H1 (cell line): ENCODE results near the gene CDR2. TPM values are rescaled to one million over a fixed set of nuclear protein-coding genes. Genes with fewer than 3 reads are reported as not detected.

Experiments used
- HDAC6 ChIP-seq: IDR thresholded peaks from one replicate; pipeline ENCODE4 v1.7.1; 2012; ENCODE audit warnings: low read depth, mild to moderate bottlenecking, inconsistent platforms, low read length, moderate library complexity
- POU5F1 ChIP-seq: IDR thresholded peaks from 2 replicates; pipeline ENCODE4 v1.6.1; 2011; ENCODE audit warnings: low read depth, mild to moderate bottlenecking, low read length, moderate library complexity
- RBBP5 ChIP-seq: IDR thresholded peaks from 2 replicates; pipeline ENCODE4 v1.7.1; 2012; ENCODE audit warnings: low read depth, mild to moderate bottlenecking, inconsistent platforms, low read length, moderate library complexity, borderline replicate concordance
- RFX5 ChIP-seq: IDR thresholded peaks from 2 replicates; pipeline ENCODE4 v1.6.1; 2011; ENCODE audit warnings: low read depth, low read length, improper control_type of control experiment, borderline replicate concordance
- SIN3A ChIP-seq, 2 experiments: IDR thresholded peaks in 1 of 2; conservative IDR thresholded peaks in 1 of 2; 2 replicates each; pipeline ENCODE4 v1.6.1; 2011 to 2012; ENCODE audit warnings: low read length in 2 of 2, improper control_type of control experiment in 1 of 2, low read depth in 1 of 2, mild to moderate bottlenecking in 1 of 2
- polyA plus RNA-seq, 7 experiments: library from polyadenylated mRNA; depleted of rRNA in 3 of 7; stranded (reverse) in 5 of 7; unstranded in 2 of 7; fragments of >200 nt in 5 of 7; fragments of 200-250 nt in 2 of 7; gene quantifications; 1 replicate in 5 of 7; 2 replicates in 1 of 7; 4 replicates in 1 of 7; pipeline versions ENCODE4 v1.2.1 to v1.2.3, GENCODE V29; 2011 to 2013; ENCODE audit warnings: missing spikeins in 2 of 7, mixed read lengths in 2 of 7
- total RNA-seq: library from RNA; stranded (reverse); fragmentation: NEBNext Ultra II Directional; extraction: Animal tissue kit (Norgen Biotek cat#: 25700); gene quantifications from 2 replicates; pipeline ENCODE4 v1.2.1, GENCODE V29; 2021

Gene CDR2
- total and polyA plus RNA-seq, 2 of the 8 experiments (the other 6 are each of a cell fraction or from before 2014, with no cell fraction given) = 16.3 to 34.9 TPM

DNA sequence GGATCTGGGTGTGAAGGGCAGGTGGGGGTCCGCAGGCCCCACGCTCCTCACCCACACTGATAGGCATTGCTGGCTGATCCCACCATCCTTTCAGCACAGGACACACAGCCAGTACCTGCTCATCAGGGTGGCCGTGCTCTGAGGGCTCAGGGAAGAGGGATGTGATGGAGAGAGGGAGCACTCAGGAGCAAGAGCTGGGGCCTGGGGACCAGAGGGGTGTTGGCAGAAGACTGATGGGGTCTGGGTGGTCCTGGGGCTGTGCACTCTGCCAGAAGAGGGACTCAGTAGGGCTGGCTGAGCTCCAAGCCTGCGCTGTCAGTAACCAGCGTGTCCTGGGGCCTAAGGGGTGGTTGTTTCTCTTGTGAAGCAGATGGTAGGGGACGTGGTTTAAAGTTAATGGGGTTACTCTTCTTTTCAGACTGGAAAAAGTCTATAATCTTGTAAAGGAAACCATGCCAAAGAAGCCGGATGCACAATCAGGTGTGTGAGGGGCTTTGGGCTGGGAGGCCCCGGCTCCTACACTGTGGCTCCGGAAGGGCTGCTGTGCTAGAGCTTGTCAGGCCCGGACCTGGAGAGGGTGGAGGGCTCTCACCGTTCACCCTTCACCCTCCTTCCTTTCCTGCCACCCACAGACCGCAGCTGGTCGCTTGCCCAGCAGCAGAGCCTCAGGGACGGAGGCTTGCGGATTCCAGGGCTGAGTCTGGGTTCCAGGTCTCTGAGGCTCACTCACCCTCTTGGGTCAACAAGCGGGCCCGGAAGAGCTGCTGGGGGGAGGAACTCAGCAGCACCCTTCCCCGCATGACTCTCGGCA lies 49.4 kb downstream of the CDR2 start (continued):
- TF ChIP-seq RBBP5 (no peak), SIN3A (conservative IDR thresholded peaks at IDR 0.05 in 1 of 2, IDR thresholded peaks at IDR 0.05 in 1 of 2; ENCODE audit: low read depth in 1 of 2, low read length in 2 of 2) (no peak), POU5F1 (no peak), HDAC6 (no peak), RFX5 (no peak)
